Ishikawa (cell line): ENCODE data around the gene ABHD3.
A peak's percentile ranks its signal among the peaks of the same experiment; 100 is the strongest.

ENCODE experiments used
- CEBPB ChIP-seq: IDR thresholded peaks from 2 replicates; pipeline ENCODE4 v1.6.1; 2012
- EGR1 ChIP-seq: IDR thresholded peaks from 2 replicates; pipeline ENCODE4 v1.6.1; 2012
- EP300 ChIP-seq: IDR thresholded peaks from 2 replicates; pipeline ENCODE4 v1.6.1; 2012; ENCODE audit warnings: borderline replicate concordance
- MAX ChIP-seq: IDR thresholded peaks from 2 replicates; pipeline ENCODE4 v1.6.1; 2012
- RAD21 ChIP-seq: IDR thresholded peaks from 2 replicates; pipeline ENCODE4 v1.6.1; 2012; ENCODE audit warnings: low read depth
- TAF1 ChIP-seq: IDR thresholded peaks from 2 replicates; pipeline ENCODE4 v1.6.1; 2012; ENCODE audit warnings: low read depth, mild to moderate bottlenecking
- ZBTB7A ChIP-seq: IDR thresholded peaks from 2 replicates; pipeline ENCODE4 v1.6.1; 2012; ENCODE audit warnings: low read depth
- TF ChIP-seq, protein P1 (sequence below): IDR thresholded peaks from 2 replicates; pipeline ENCODE4 v1.6.1; 2012; ENCODE audit warnings: low read depth, mild to moderate bottlenecking

GRCh38 chr18:21672521-21673267 lies 31.9 kb downstream of the ABHD3 start:
- TF ChIP-seq TAF1: no peak
- TF ChIP-seq EP300: peak; percentile 43; the same call in 1 of the 2 replicates
- TF ChIP-seq EGR1: no peak
- no peak for TF ChIP-seq ZBTB7A
- 0 out of 2 replicates have a peak, but pooled peaks have one; percentile 18 for TF ChIP-seq MAX
- no peak for TF ChIP-seq CEBPB
- TF ChIP-seq, protein P1, sequence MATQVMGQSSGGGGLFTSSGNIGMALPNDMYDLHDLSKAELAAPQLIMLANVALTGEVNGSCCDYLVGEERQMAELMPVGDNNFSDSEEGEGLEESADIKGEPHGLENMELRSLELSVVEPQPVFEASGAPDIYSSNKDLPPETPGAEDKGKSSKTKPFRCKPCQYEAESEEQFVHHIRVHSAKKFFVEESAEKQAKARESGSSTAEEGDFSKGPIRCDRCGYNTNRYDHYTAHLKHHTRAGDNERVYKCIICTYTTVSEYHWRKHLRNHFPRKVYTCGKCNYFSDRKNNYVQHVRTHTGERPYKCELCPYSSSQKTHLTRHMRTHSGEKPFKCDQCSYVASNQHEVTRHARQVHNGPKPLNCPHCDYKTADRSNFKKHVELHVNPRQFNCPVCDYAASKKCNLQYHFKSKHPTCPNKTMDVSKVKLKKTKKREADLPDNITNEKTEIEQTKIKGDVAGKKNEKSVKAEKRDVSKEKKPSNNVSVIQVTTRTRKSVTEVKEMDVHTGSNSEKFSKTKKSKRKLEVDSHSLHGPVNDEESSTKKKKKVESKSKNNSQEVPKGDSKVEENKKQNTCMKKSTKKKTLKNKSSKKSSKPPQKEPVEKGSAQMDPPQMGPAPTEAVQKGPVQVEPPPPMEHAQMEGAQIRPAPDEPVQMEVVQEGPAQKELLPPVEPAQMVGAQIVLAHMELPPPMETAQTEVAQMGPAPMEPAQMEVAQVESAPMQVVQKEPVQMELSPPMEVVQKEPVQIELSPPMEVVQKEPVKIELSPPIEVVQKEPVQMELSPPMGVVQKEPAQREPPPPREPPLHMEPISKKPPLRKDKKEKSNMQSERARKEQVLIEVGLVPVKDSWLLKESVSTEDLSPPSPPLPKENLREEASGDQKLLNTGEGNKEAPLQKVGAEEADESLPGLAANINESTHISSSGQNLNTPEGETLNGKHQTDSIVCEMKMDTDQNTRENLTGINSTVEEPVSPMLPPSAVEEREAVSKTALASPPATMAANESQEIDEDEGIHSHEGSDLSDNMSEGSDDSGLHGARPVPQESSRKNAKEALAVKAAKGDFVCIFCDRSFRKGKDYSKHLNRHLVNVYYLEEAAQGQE: no peak
- peak; percentile 22; the same call in 1 of the 2 replicates for TF ChIP-seq RAD21
